Loucy (cell line): ENCODE measurements around the gene ADRM1.

Source experiments
- H2AFZ ChIP-seq: fragments of 200-600 bp; sonication (generic); 2 replicates; pipeline ENCODE4 v1.6.0; 2016; ENCODE audit warnings: antibody characterized with exemption, mild to moderate bottlenecking, low read length, moderate library complexity
- H3F3A ChIP-seq: fragments of 200-600 bp; 2 replicates; pipeline ENCODE4 v1.6.0; 2016; ENCODE audit warnings: antibody characterized with exemption, low read depth, mild to moderate bottlenecking
- H3K27me3 ChIP-seq: fragments of 200-600 bp; sonication (generic); 2 replicates; pipeline ENCODE4 v1.6.1; 2014; ENCODE audit warnings: low read length, mild to moderate bottlenecking; ENCODE audit not compliant: insufficient read depth, poor library complexity, severe bottlenecking
- H3K36me3 ChIP-seq: fragments of 200-600 bp; sonication (generic); 2 replicates; pipeline ENCODE4 v1.6.1; 2016; ENCODE audit warnings: low read length; ENCODE audit not compliant: insufficient read depth
- H3K4me1 ChIP-seq: fragments of 200-600 bp; sonication (generic); 2 replicates; pipeline ENCODE4 v1.5.1; 2014; ENCODE audit warnings: low read length, mild to moderate bottlenecking; ENCODE audit not compliant: insufficient read depth, poor library complexity, severe bottlenecking
- H3K4me2 ChIP-seq: fragments of 200-600 bp; sonication (generic); 2 replicates; pipeline ENCODE4 v1.6.0; 2014; ENCODE audit warnings: antibody characterized with exemption, low read length, low read depth, mild to moderate bottlenecking; ENCODE audit not compliant: poor library complexity, severe bottlenecking
- H3K4me3 ChIP-seq: fragments of 200-600 bp; sonication (generic); 2 replicates; pipeline ENCODE4 v1.5.1; 2014; ENCODE audit warnings: low read length, mild to moderate bottlenecking, mixed read lengths; ENCODE audit not compliant: poor library complexity, severe bottlenecking
- H3K79me2 ChIP-seq: fragments of 200-600 bp; sonication (generic); 2 replicates; pipeline ENCODE4 v1.6.1; 2014; ENCODE audit warnings: low read length; ENCODE audit not compliant: insufficient read depth
- H3K9ac ChIP-seq: fragments of 200-600 bp; sonication (generic); 2 replicates; pipeline ENCODE4 v1.6.0; 2014; ENCODE audit warnings: mild to moderate bottlenecking, low read depth, low read length, moderate library complexity; ENCODE audit not compliant: poor library complexity, severe bottlenecking
- H3K9me2 ChIP-seq: fragments of 200-600 bp; sonication (generic); replicated peaks from 2 replicates; pipeline ENCODE4 v1.6.1; 2016; ENCODE audit warnings: low read depth, low read length, mixed read lengths
- H3K9me3 ChIP-seq: fragments of 200-600 bp; sonication (generic); 2 replicates; pipeline ENCODE4 v1.6.1; 2014; ENCODE audit warnings: mild to moderate bottlenecking, antibody characterized with exemption, low read length, low read depth; ENCODE audit not compliant: insufficient read depth
- H4K20me1 ChIP-seq: fragments of 200-600 bp; sonication (generic); 2 replicates; pipeline ENCODE4 v1.6.0; 2014; ENCODE audit warnings: antibody characterized with exemption, low read length, mild to moderate bottlenecking; ENCODE audit not compliant: insufficient read depth, poor library complexity, severe bottlenecking
- CTCF ChIP-seq: fragments of 200-600 bp; sonication (generic); conservative IDR thresholded peaks from 2 replicates; pipeline ENCODE4 v1.5.1; 2014; ENCODE audit warnings: mild to moderate bottlenecking, antibody characterized with exemption, low read length
- EZH2phosphoT487 ChIP-seq: fragments of 200-600 bp; IDR thresholded peaks from 2 replicates; pipeline ENCODE4 v1.6.1; 2018; ENCODE audit warnings: antibody characterized with exemption, mild to moderate bottlenecking, moderate library complexity, borderline replicate concordance

ADRM1 gene

GRCh38 chr20:62322492-62323041 is 19.8 kb downstream of the ADRM1 start:
- Histone ChIP-seq H3K9me3 (no peaks in the 10 kb centered on the region), H4K20me1 (no peaks in the 10 kb centered on the region), H3K9me2 (no peaks in the 10 kb centered on the region), H3K4me2 (no peak overlapping the region), H2AFZ (no peak overlapping the region), H3F3A (no peaks in the 10 kb centered on the region), H3K79me2 (no peaks in the 10 kb centered on the region), H3K27me3 (no peaks in the 10 kb centered on the region), H3K4me3 (no peak overlapping the region), H3K9ac (no peak overlapping the region), H3K36me3 (no peaks in the 10 kb centered on the region), H3K4me1 (no peaks in the 10 kb centered on the region)
- TF ChIP-seq CTCF (no peak), EZH2phosphoT487 (no peak)

DNA sequence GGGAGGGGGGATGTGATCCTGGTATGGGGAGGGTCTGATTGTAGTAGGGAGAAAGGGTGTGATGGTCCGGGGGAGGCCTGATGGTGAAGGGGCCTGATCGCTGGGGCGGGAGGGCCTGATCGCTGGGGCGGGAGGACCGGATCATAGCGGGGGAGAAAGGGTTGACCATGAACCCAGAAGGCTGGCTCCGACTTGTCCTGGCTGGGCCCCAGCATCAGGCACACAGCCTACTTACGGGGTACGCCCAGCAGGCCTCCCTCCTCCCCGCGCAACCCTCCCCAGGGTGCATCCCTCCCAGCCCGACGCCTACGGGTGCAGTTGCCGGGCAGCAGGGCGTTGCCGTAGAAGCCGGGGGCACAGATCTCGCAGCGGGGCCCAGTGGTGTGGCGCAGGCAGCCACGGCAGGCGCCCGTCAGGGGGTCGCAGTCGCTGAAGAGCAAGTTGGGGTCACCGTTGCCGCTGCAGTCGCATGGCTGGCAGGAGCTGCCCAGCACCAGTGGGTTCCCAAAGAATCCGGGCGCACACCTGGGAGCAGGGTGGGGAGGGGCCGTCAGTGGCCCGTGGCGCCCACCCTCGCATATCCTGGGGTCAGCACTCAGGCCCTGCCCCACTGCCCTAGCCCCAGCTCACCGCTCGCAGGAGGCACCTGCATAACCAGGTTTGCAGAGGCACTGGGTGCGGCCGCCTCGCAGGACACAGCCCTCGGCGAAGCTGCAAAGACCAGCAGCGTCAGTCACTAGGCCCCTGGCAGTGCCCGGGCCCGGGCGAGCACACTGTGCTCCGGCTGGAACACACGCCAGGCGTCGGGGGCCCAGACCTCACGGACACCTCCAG is 20.6 kb downstream of the ADRM1 start:
- Histone ChIP-seq H3K9me2 (no peaks in the 10 kb centered on the region), H3K27me3 (no peaks in the 10 kb centered on the region), H3K9me3 (no peaks in the 10 kb centered on the region), H3K36me3 (no peaks in the 10 kb centered on the region), H3K9ac (no peak overlapping the region), H4K20me1 (no peaks in the 10 kb centered on the region), H3K4me2 (no peak overlapping the region), H3F3A (no peaks in the 10 kb centered on the region), H3K4me3 (no peak overlapping the region), H3K79me2 (no peaks in the 10 kb centered on the region), H3K4me1 (no peaks in the 10 kb centered on the region), H2AFZ (no peak overlapping the region)
- TF ChIP-seq EZH2phosphoT487: no peak
- TF ChIP-seq CTCF: no peak

- no peaks in the 10 kb centered on the region for H3F3A ChIP-seq
- no peak for TF ChIP-seq CTCF
- TF ChIP-seq EZH2phosphoT487: no peak
- no peaks in the 10 kb centered on the region for H4K20me1 ChIP-seq
- H2AFZ ChIP-seq: no peak overlapping the region
- no peak overlapping the region for H3K4me3 ChIP-seq
- H3K9ac ChIP-seq: no peak overlapping the region
- H3K79me2 ChIP-seq: no peaks in the 10 kb centered on the region
- no peaks in the 10 kb centered on the region for H3K4me1 ChIP-seq
- H3K36me3 ChIP-seq: no peaks in the 10 kb centered on the region
- H3K9me2 ChIP-seq: no peaks in the 10 kb centered on the region
- no peaks in the 10 kb centered on the region for H3K27me3 ChIP-seq
- no peaks in the 10 kb centered on the region for H3K9me3 ChIP-seq
- H3K4me2 ChIP-seq: no peak overlapping the region
Observed at GRCh38 chr20:62323980-62324906, 21.4 kb downstream of the ADRM1 start.
